B cell (primary cell): ENCODE results near the gene MICALL1. TPM values are rescaled to one million over a fixed set of nuclear protein-coding genes. Genes with fewer than 3 reads are reported as not detected.

Experiments used
- ATAC-seq: fragments of 200-7000 bp; cut with Tn5 transposase; one replicate; pipeline ENCODE4 v1.10.0; 2021; ENCODE audit warnings: low read depth, mild to moderate bottlenecking, moderate number of reproducible peaks, moderate library complexity
- CTCF ChIA-PET: fragments of 350-600 bp; sonication (Branson Sonifier 250); formaldehyde crosslinking; loops from one replicate; lab custom pipeline; 2021; ENCODE audit warnings: antibody characterized with exemption, inconsistent platforms; lab: Charles Lee
- POLR2A ChIA-PET: fragments of 350-600 bp; sonication (Branson Sonifier 250); formaldehyde crosslinking; loops from one replicate; lab custom pipeline; 2021; ENCODE audit warnings: antibody characterized with exemption; lab: Charles Lee
- DNase-seq: peaks from one replicate; pipeline ENCODE4 v3.0.0; 2013
- H2AFZ ChIP-seq: 2 replicates; pipeline ENCODE4 v1.6.1; 2012; ENCODE audit warnings: mild to moderate bottlenecking, low read depth, low read length; ENCODE audit not compliant: insufficient read depth, poor library complexity, severe bottlenecking
- H3K27ac ChIP-seq, 2 donors: 1 replicate in 1 of 2; 2 replicates in 1 of 2; pipeline ENCODE4 v1.5.1; 2012 to 2013; ENCODE audit warnings: low read length in 2 of 2, mild to moderate bottlenecking in 2 of 2, moderate library complexity in 1 of 2
- H3K27me3 ChIP-seq, 4 experiments: fragments of 200-600 bp in 1 of 4; sonication (generic) in 1 of 4; replicated peaks in 1 of 4; 1 replicate in 2 of 4; 2 replicates in 2 of 4; pipeline versions ENCODE4 v1.6.1 to v1.7.0; 2013 to 2016; ENCODE audit warnings: low read length in 3 of 4, mild to moderate bottlenecking in 2 of 4, mixed read lengths in 1 of 4, moderate library complexity in 1 of 4; ENCODE audit not compliant: insufficient read depth in 4 of 4, control insufficient read depth in 3 of 4; ENCODE audit errors: control extremely low read depth in 1 of 4
- H3K36me3 ChIP-seq, 2 experiments: replicated peaks in 1 of 2; 1 replicate in 1 of 2; 2 replicates in 1 of 2; pipeline versions ENCODE4 v1.6.1 to v1.7.1; 2013; ENCODE audit warnings: low read length in 1 of 2; ENCODE audit not compliant: insufficient read depth in 2 of 2, control insufficient read depth in 1 of 2; ENCODE audit errors: control extremely low read depth in 1 of 2, extremely low read depth in 1 of 2
- H3K4me1 ChIP-seq, 2 donors: fragments of 200-600 bp in 1 of 2; sonication (generic) in 1 of 2; 1 replicate in 1 of 2; 2 replicates in 1 of 2; pipeline versions ENCODE4 v1.5.1 to v1.6.1; 2013 to 2017; ENCODE audit warnings: low read length in 2 of 2; ENCODE audit not compliant: control insufficient read depth in 2 of 2, insufficient read depth in 2 of 2
- H3K4me2 ChIP-seq: replicated peaks from 2 replicates; pipeline ENCODE3; 2012; ENCODE audit warnings: mild to moderate bottlenecking, low read depth, low read length; ENCODE audit not compliant: poor library complexity, severe bottlenecking
- H3K4me3 ChIP-seq, 5 experiments: fragments of 200-600 bp in 1 of 5; sonication (generic) in 1 of 5; 1 replicate in 3 of 5; 2 replicates in 2 of 5; pipeline versions ENCODE4 v1.5.1 to v1.7.0; 2011 to 2016; ENCODE audit warnings: low read length in 4 of 5, mild to moderate bottlenecking in 4 of 5, low read depth in 2 of 5, control low read depth in 1 of 5, moderate library complexity in 1 of 5; ENCODE audit not compliant: insufficient read depth in 1 of 5; ENCODE audit errors: control extremely low read depth in 1 of 5, extremely low read depth in 1 of 5
- H3K79me2 ChIP-seq: fragments of 200-600 bp; sonication (generic); one replicate; pipeline ENCODE4 v1.6.0; 2016; ENCODE audit warnings: low read length; ENCODE audit not compliant: control insufficient read depth, insufficient read depth
- H3K9ac ChIP-seq: fragments of 200-600 bp; sonication (generic); 2 replicates; pipeline ENCODE4 v1.6.1; 2017; ENCODE audit warnings: mild to moderate bottlenecking, low read length, moderate library complexity
- H3K9me3 ChIP-seq, 3 donors: one replicate each; pipeline versions ENCODE4 v1.6.1 to v1.7.1; 2013; ENCODE audit warnings: low read length in 2 of 3; ENCODE audit not compliant: control insufficient read depth in 2 of 3, insufficient read depth in 1 of 3; ENCODE audit errors: control extremely low read depth in 1 of 3
- H4K20me1 ChIP-seq: 2 replicates; pipeline ENCODE4 v1.6.0; 2012; ENCODE audit warnings: mild to moderate bottlenecking, low read length; ENCODE audit not compliant: insufficient read depth, control insufficient read depth, poor library complexity, severe bottlenecking
- H3K27ac Mint-ChIP-seq: one replicate; pipeline ENCODE4 v1.8.0; 2021; ENCODE audit warnings: mixed read lengths
- H3K27me3 Mint-ChIP-seq: one replicate; pipeline ENCODE4 v1.8.0; 2021; ENCODE audit warnings: mixed read lengths
- H3K4me1 Mint-ChIP-seq: one replicate; pipeline ENCODE4 v1.8.0; 2021; ENCODE audit warnings: mixed read lengths
- H3K4me3 Mint-ChIP-seq: one replicate; pipeline ENCODE4 v1.8.0; 2021; ENCODE audit warnings: mixed read lengths
- H3K9me3 Mint-ChIP-seq: one replicate; pipeline ENCODE4 v1.8.0; 2022; ENCODE audit warnings: mixed read lengths; ENCODE audit not compliant: insufficient read depth
- EZH2 ChIP-seq: IDR thresholded peaks from 2 replicates; pipeline ENCODE4 v1.6.1; 2012; ENCODE audit warnings: borderline replicate concordance, low read depth, mild to moderate bottlenecking, moderate library complexity, low read length; ENCODE audit not compliant: insufficient read depth, poor library complexity, severe bottlenecking
- WGBS: methylation state at CpG from one replicate; pipeline ENCODE4 v1.1.5; 2013; ENCODE audit warnings: missing lambda C conversion rate; ENCODE audit not compliant: insufficient coverage; 5-methylcytosine and 5-hydroxymethylcytosine counted together
- intact Hi-C: fragments of 100-400 bp; cut with micrococcal nuclease; formaldehyde crosslinking; loops from one replicate; pipeline ENCODE4 v1.10.0; 2022
- polyA plus RNA-seq: library from polyadenylated mRNA; depleted of rRNA; stranded (reverse); fragments of >200 nt; gene quantifications from 2 replicates; pipeline ENCODE4 v1.2.3, GENCODE V29; 2012
- total RNA-seq, 2 donors: library from RNA; stranded (reverse); fragments of 120-200 nt in 1 of 2; gene quantifications; 1 replicate in 1 of 2; 2 replicates in 1 of 2; pipeline versions ENCODE4 v1.2.3 to v1.2.4, GENCODE V29; 2013 to 2022
- TF ChIP-seq, protein P1 (sequence below): fragments of 200-600 bp; IDR thresholded peaks from one replicate; pipeline ENCODE4 v1.8.0; 2022; ENCODE audit warnings: antibody characterized with exemption, mild to moderate bottlenecking

MICALL1 gene
- total and polyA plus RNA-seq, 2 donors (not counting 1 experiment from before 2014, with no cell fraction given) = 21.0 to 34.9 TPM

DNA sequence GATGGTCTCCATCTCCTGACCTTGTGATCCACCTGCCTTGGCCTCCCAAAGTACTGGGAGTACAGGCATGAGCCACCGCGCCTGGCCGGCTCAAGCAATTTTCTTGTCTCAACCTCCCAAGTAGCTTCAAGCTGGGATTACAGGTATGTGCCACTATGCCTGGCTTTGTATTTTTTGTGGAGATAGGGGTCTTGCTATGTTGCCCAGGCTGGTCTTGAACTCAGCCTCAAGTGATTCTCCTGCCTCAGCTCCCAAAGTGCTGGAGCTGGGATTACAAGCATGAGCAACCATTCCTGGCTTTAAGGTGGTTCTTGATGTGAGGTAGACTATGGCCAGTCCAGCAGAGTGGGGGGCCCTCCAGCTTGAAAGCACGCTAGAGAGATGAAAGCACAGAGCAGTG lies 55.0 kb downstream of the MICALL1 start:
- Mint-ChIP-seq H3K27ac (no peak overlapping the region), H3K27me3 (no peaks in the 10 kb centered on the region), H3K4me3 (no peak overlapping the region), H3K9me3 (no peaks in the 10 kb centered on the region), H3K4me1 (peaks cover 4% of the 10 kb centered on the region)
- H4K20me1 ChIP-seq = peaks cover 8% of the 10 kb centered on the region
- H3K27me3 ChIP-seq = no peaks in the 10 kb centered on the region
- ATAC-seq = no peak
- no peak for DNase-seq
- no peaks in the 10 kb centered on the region for H3K9me3 ChIP-seq
- H2AFZ ChIP-seq = no peak overlapping the region
- no peak for TF ChIP-seq EZH2
- TF ChIP-seq, protein P1, sequence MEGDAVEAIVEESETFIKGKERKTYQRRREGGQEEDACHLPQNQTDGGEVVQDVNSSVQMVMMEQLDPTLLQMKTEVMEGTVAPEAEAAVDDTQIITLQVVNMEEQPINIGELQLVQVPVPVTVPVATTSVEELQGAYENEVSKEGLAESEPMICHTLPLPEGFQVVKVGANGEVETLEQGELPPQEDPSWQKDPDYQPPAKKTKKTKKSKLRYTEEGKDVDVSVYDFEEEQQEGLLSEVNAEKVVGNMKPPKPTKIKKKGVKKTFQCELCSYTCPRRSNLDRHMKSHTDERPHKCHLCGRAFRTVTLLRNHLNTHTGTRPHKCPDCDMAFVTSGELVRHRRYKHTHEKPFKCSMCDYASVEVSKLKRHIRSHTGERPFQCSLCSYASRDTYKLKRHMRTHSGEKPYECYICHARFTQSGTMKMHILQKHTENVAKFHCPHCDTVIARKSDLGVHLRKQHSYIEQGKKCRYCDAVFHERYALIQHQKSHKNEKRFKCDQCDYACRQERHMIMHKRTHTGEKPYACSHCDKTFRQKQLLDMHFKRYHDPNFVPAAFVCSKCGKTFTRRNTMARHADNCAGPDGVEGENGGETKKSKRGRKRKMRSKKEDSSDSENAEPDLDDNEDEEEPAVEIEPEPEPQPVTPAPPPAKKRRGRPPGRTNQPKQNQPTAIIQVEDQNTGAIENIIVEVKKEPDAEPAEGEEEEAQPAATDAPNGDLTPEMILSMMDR = no peak
- no peak overlapping the region for H3K4me2 ChIP-seq
- H3K4me3 ChIP-seq = no peak overlapping the region
- intact Hi-C loops = no loop called here
- whole genome bisulfite sequencing = no CpG with 5 or more reads among the region's 4 CpGs
- no peaks in the 10 kb centered on the region for H3K4me1 ChIP-seq
- H3K79me2 ChIP-seq = peaks cover 20% of the 10 kb centered on the region
- H3K27ac ChIP-seq = no peak overlapping the region
- peaks cover 10 to 54% of the 10 kb centered on the region in 2 experiments for H3K36me3 ChIP-seq
- H3K9ac ChIP-seq = no peak overlapping the region
- CTCF ChIA-PET = no interaction called here
- POLR2A ChIA-PET = no interaction called here

DNA sequence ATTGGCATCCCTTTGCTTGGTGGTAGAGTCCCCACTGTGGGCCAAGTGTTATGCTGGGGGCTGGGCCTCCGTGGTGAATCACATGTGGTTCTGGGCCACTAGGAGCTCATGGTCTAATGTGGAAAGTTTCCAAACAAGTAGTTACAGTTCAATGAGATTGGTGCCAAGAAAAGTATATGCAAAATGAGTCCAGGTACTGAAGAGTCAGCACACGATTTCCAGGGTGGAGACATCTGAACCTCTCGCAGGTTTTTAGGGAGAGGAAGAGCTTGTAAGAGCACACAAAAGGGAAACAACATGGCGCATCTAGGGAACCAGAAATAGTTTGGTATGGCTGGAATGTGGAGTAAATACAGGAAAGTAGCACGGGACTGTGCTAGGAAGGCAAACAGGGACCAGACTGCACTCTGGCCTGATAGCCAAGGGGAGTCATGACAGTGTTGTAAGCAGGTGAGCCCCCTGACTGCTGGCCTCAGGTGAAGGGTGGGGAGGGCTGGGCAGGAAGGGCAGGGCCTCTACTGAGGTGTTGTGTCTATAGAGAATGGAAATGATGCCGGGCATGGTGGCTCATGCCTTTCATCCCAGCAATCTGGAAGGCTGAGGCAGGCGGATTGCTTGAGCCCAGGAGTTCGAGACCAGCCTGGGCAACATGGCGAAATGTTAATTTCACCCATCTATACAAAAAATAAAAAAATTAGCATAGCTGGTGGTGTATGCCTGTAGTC lies 60.0 kb downstream of the MICALL1 start:
- H3K27me3 ChIP-seq = no peaks in the 10 kb centered on the region
- H3K4me3 ChIP-seq = no peak overlapping the region
- Mint-ChIP-seq H3K27me3 (no peaks in the 10 kb centered on the region), H3K4me1 (peaks cover 4% of the 10 kb centered on the region), H3K9me3 (no peaks in the 10 kb centered on the region), H3K4me3 (no peak overlapping the region), H3K27ac (no peak overlapping the region)
- no peaks in the 10 kb centered on the region for H3K9me3 ChIP-seq
- no peak for TF ChIP-seq EZH2
- TF ChIP-seq, protein P1 = no peak
- intact Hi-C loops = no loop called here
- H3K36me3 ChIP-seq = peaks cover 0 to 54% of the 10 kb centered on the region in 2 experiments
- no peak overlapping the region for H2AFZ ChIP-seq
- no peak overlapping the region for H3K27ac ChIP-seq
- no peak overlapping the region for H3K4me2 ChIP-seq
- peaks cover 17% of the 10 kb centered on the region for H4K20me1 ChIP-seq
- peaks cover 26% of the 10 kb centered on the region for H3K79me2 ChIP-seq
- DNase-seq (no peak), ATAC-seq (no peak)
- ChIA-PET CTCF (interaction anchor here (0.7 to 2.5 kb wide), 14 partner anchors 12 to 701 kb away, joined by 3 to 32 read pairs (median 3); partner anchors contain the start of genes ANKRD54, C22orf23 and POLR2F), POLR2A (no interaction called here)
- H3K9ac ChIP-seq = no peak overlapping the region
- 91% methylated on average over 5 of the region's 9 CpGs for WGBS
- H3K4me1 ChIP-seq = no peaks in the 10 kb centered on the region
